GM12878 (cell line): ENCODE results near the gene MARS1. TPM values are rescaled to one million over a fixed set of nuclear protein-coding genes. Genes with fewer than 3 reads are reported as not detected.

ENCODE experiments used
- ATAC-seq: fragments of 200-7000 bp; cut with Tn5 transposase; 3 replicates; pipeline ENCODE4 v1.9.1; 2020; ENCODE audit warnings: mild to moderate bottlenecking, moderate library complexity
- BruUV-seq: library from RNA; stranded (reverse); fragments of 400-500 nt; replicated peaks from 2 replicates; lab custom pipeline; 2021; lab: Mats Ljungman, UMichigan
- CTCF ChIA-PET: fragments of 300-600 bp; sonication (Branson Sonifier 250); formaldehyde crosslinking; extraction: SDS; loops from one replicate; lab custom pipeline; 2021; ENCODE audit warnings: inconsistent platforms; lab: Yijun Ruan, JAX
- POLR2A ChIA-PET: fragments of 350-600 bp; formaldehyde crosslinking; extraction: SDS; loops from one replicate; lab custom pipeline; 2021; ENCODE audit warnings: inconsistent platforms; lab: Charles Lee
- RAD21 ChIA-PET: fragments of 300-600 bp; sonication (Branson Sonifier 250); formaldehyde crosslinking; loops from one replicate; lab custom pipeline; 2023; ENCODE audit warnings: antibody characterized with exemption; ENCODE audit not compliant: unreplicated experiment; lab: Charles Lee
- SMC1A ChIA-PET: fragments of 300-600 bp; sonication (Branson Sonifier 250); formaldehyde crosslinking; loops from one replicate; lab custom pipeline; 2023; ENCODE audit not compliant: unreplicated experiment, uncharacterized antibody; lab: Charles Lee
- DNase-seq: peaks from one replicate; pipeline ENCODE4 v3.0.0-alpha.2; 2011; ENCODE audit warnings: low read depth, low spot score
- FAIRE-seq: peaks from 3 replicates; lab custom pipeline; 2011; peaks lifted over from hg19 to GRCh38; lab: Jason Lieb, UNC
- H2AFZ ChIP-seq: 2 replicates; pipeline ENCODE4 v1.6.0; 2011; ENCODE audit warnings: low read depth, low read length, control low read depth; ENCODE audit not compliant: control insufficient read depth
- H3K27ac ChIP-seq: 2 replicates; pipeline ENCODE4 v1.5.1; 2011; ENCODE audit warnings: control low read depth; ENCODE audit not compliant: control insufficient read depth, insufficient read depth
- H3K27me3 ChIP-seq, 2 experiments: replicated peaks in 1 of 2; 2 replicates each; pipeline versions ENCODE4 v1.6.0 to v1.6.1; 2011; ENCODE audit warnings: low read length in 1 of 2; ENCODE audit not compliant: control insufficient read depth in 2 of 2, insufficient read depth in 2 of 2
- H3K36me3 ChIP-seq, 2 experiments: 2 replicates each; pipeline ENCODE4 v1.5.1; 2011; ENCODE audit warnings: low read length in 1 of 2; ENCODE audit not compliant: control insufficient read depth in 2 of 2, insufficient read depth in 2 of 2
- H3K4me1 ChIP-seq: 2 replicates; pipeline ENCODE4 v1.6.1; 2011; ENCODE audit warnings: mild to moderate bottlenecking, low read length, moderate library complexity, mixed read lengths; ENCODE audit not compliant: control insufficient read depth, insufficient read depth
- H3K4me2 ChIP-seq: 2 replicates; pipeline ENCODE4 v1.6.0; 2011; ENCODE audit warnings: control low read depth; ENCODE audit not compliant: control insufficient read depth, insufficient read depth
- H3K4me3 ChIP-seq: fragments of 200-600 bp; sonication (generic); 2 replicates; pipeline ENCODE4 v1.5.1; 2016
- H3K79me2 ChIP-seq: 2 replicates; pipeline ENCODE4 v1.6.0; 2011; ENCODE audit warnings: low read length; ENCODE audit not compliant: control insufficient read depth, insufficient read depth
- H3K9ac ChIP-seq: 2 replicates; pipeline ENCODE4 v1.8.0; 2011; ENCODE audit warnings: low read length, control low read depth, mixed read lengths; ENCODE audit not compliant: control insufficient read depth, insufficient read depth
- H3K9me3 ChIP-seq: replicated peaks from 3 replicates; pipeline ENCODE4 v1.5.1; 2011; ENCODE audit warnings: mild to moderate bottlenecking, low read length; ENCODE audit not compliant: control insufficient read depth, insufficient read depth
- H4K20me1 ChIP-seq: 2 replicates; pipeline ENCODE4 v1.6.0; 2011; ENCODE audit not compliant: control insufficient read depth, insufficient read depth
- NR2C1 ChIP-seq: fragments of 450-650 bp; IDR thresholded peaks from 2 replicates; pipeline ENCODE4 v1.6.1; 2017; ENCODE audit warnings: antibody characterized with exemption, mild to moderate bottlenecking, moderate library complexity
- SREBF2 ChIP-seq: IDR thresholded peaks from 2 replicates; pipeline ENCODE4 v1.6.1; 2012; ENCODE audit warnings: mild to moderate bottlenecking, low read length
- YY1 ChIP-seq: IDR thresholded peaks from 2 replicates; pipeline ENCODE4 v1.6.1; 2011; ENCODE audit warnings: low read depth, mild to moderate bottlenecking, low read length
- WGBS: methylation state at CpG from one replicate; pipeline ENCODE4 v1.1.6; 2016; ENCODE audit warnings: low lambda C conversion rate; ENCODE audit not compliant: insufficient replicate concordance, insufficient coverage; ENCODE audit errors: missing lambda C conversion rate; 5-methylcytosine and 5-hydroxymethylcytosine counted together
- in situ Hi-C: fragments of 300-500 bp; cut with MboI; formaldehyde crosslinking; loops from 9 replicates; pipeline ENCODE4 v1.14.3; 2018; ENCODE audit warnings: mixed read lengths
- intact Hi-C: fragments of 100-400 bp; cut with micrococcal nuclease; formaldehyde crosslinking; loops from one replicate; pipeline ENCODE4 v1.14.2; 2022; ENCODE audit not compliant: unreplicated experiment
- polyA plus RNA-seq, 11 experiments: library from polyadenylated mRNA; depleted of rRNA in 4 of 11; unstranded in 6 of 11; stranded (reverse) in 5 of 11; fragments of >200 nt; fragmentation: Nextera tagmentation in 4 of 11; fragmentation: Illumina TruSeq in 1 of 11; extraction: Ambion mirVana in 4 of 11; extraction: Trizol in 1 of 11; gene quantifications; 1 replicate in 1 of 11; 2 replicates in 10 of 11; pipeline versions ENCODE4 v1.2.1 to v1.2.3, GENCODE V29; 2011 to 2016; ENCODE audit warnings: inconsistent platforms in 2 of 11, missing spikeins in 2 of 11, low read depth in 1 of 11
- total RNA-seq, 4 experiments: library from RNA; depleted of rRNA in 3 of 4; stranded (reverse); fragments of >200 nt in 3 of 4; fragmentation: Illumina TruSeq in 1 of 4; extraction: Trizol in 1 of 4; gene quantifications; 2 replicates each; pipeline versions ENCODE4 v1.2.1 to v1.2.3, GENCODE V29; 2013 to 2021
- TF ChIP-seq, protein P1 (sequence below): fragments of 450-650 bp; formaldehyde crosslinking; IDR thresholded peaks from 2 replicates; pipeline ENCODE4 v1.4.0; 2022; ENCODE audit warnings: mild to moderate bottlenecking, moderate library complexity

Gene MARS1
- total and polyA plus RNA-seq, 10 of the 15 experiments (the other 5 are each of a cell fraction or from before 2014, with no cell fraction given) = 72.3 to 270 (median 153) TPM

DNA sequence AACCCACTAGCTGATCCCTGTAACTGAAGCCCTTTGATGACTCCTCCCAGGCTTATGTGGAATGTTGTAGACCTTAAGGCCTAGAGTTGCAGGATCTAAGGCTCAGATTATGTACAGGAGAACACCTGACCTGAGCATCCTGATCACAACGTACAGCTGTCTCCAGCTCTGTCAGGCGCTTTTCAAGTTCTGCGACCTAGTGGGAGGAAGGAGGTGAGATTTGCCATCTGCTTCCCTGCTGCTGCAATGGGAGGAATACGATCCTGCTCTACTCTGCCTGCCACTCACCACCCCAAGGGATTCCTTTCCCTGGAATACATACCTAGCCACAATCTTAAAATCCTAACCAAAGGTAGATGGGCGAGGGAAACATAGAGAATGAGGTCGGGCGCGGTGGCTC lies 45.2 kb downstream of the MARS1 start (continued):
- TF ChIP-seq, protein P1, sequence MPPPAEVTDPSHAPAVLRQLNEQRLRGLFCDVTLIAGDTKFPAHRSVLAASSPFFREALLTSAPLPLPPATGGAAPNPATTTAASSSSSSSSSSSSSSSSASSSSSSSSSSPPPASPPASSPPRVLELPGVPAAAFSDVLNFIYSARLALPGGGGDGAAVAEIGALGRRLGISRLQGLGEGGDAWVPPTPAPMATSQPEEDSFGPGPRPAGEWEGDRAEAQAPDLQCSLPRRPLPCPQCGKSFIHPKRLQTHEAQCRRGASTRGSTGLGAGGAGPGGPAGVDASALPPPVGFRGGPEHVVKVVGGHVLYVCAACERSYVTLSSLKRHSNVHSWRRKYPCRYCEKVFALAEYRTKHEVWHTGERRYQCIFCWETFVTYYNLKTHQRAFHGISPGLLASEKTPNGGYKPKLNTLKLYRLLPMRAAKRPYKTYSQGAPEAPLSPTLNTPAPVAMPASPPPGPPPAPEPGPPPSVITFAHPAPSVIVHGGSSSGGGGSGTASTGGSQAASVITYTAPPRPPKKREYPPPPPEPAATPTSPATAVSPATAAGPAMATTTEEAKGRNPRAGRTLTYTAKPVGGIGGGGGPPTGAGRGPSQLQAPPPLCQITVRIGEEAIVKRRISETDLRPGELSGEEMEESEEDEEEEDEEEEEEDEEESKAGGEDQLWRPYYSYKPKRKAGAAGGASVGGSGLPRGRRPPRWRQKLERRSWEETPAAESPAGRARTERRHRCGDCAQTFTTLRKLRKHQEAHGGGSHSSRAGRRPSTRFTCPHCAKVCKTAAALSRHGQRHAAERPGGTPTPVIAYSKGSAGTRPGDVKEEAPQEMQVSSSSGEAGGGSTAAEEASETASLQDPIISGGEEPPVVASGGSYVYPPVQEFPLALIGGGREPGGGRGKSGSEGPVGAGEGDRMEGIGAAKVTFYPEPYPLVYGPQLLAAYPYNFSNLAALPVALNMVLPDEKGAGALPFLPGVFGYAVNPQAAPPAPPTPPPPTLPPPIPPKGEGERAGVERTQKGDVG (CRISPR knock-in tag) = no peak
- TF ChIP-seq, all 136 proteins: peak for 0

DNA sequence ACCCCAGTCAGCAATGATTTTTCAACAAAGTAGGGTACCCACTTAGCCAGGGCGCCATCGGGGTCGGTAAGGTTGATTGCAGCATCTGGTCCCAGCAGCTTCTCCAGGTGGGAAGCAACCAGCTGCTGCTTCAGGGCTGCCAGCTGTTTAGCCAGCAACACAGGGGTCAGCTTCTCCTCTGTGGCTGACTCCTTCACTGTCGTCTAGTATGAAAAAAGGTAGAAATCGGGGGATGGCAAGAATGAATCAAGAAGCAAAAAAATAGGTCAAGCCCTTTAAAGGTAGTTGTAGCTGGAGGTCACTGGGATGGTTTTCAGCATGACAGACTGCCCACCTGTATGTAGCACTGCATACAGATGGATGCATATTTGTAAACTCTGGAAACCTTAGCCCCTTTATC lies 46.4 kb downstream of the MARS1 start:
- POLR2A ChIA-PET = no interaction called here
- no peaks in the 10 kb centered on the region for H4K20me1 ChIP-seq
- no TSS peak for BruUV-seq
- no peaks in the 10 kb centered on the region for H3K79me2 ChIP-seq
- intact Hi-C loops (no loop called here), in situ Hi-C loops (no loop called here)
- H3K4me2 ChIP-seq = no peak overlapping the region
- CTCF ChIA-PET = interaction anchor here (1.2 kb wide), 1 partner anchor 80 kb away, joined by 3 read pairs; the partner anchor contains the start of gene INHBE
- SMC1A ChIA-PET = no interaction called here
- TF ChIP-seq SREBF2 (no peak), YY1 (no peak), NR2C1 (no peak)
- RAD21 ChIA-PET = no interaction called here
- H3K9ac ChIP-seq = no peak overlapping the region
- over 99% methylated on average over 5 of the region's 5 CpGs for WGBS
- no peaks in the 10 kb centered on the region for H3K4me1 ChIP-seq
- no peak overlapping the region for H3K4me3 ChIP-seq
- FAIRE-seq (no peak), ATAC-seq (no peak), DNase-seq (no peak)
- H3K27me3 ChIP-seq = no peaks in the 10 kb centered on the region
- H2AFZ ChIP-seq = no peak overlapping the region
- no peaks in the 10 kb centered on the region for H3K9me3 ChIP-seq
- H3K36me3 ChIP-seq = peaks cover 12 to 22% of the 10 kb centered on the region in 2 experiments; a peak in 3 of 4 replicates
- H3K27ac ChIP-seq = no peak overlapping the region
